ENCODE measurements around the gene KHDRBS1.
A peak's percentile ranks its signal among the peaks of the same experiment; 100 is the strongest.

Gene KHDRBS1

GRCh38 chr1:32028746-32029145 is 15.1 kb downstream of the KHDRBS1 start:
- peak in 1 of 2 donors; percentile 37 for DNase-seq (ENCODE audit: low read depth in 2 of 2)
- TF ChIP-seq CTCF (IDR thresholded peaks at IDR 0.05; ENCODE audit: low read depth, low read length) = no peak
- H3K4me3 ChIP-seq (replicated peaks in 1 of 2; ENCODE audit: low read depth in 2 of 2, low read length in 2 of 2) = no peak overlapping the region

GRCh38 chr1:32031578-32032274 is 18.1 kb downstream of the KHDRBS1 start:
- DNase-seq (ENCODE audit: low read depth in 2 of 2) = peak; percentile 34 to 78
- no peak for TF ChIP-seq CTCF (IDR thresholded peaks at IDR 0.05; ENCODE audit: low read depth, low read length)
- H3K4me3 ChIP-seq (replicated peaks in 1 of 2; ENCODE audit: low read depth in 2 of 2, low read length in 2 of 2) = no peak overlapping the region

- no peak overlapping the region for H3K4me3 ChIP-seq (replicated peaks in 1 of 2; ENCODE audit: low read depth in 2 of 2, low read length in 2 of 2)
- TF ChIP-seq CTCF (IDR thresholded peaks at IDR 0.05; ENCODE audit: low read depth, low read length) = no peak
- no peak for DNase-seq (ENCODE audit: low read depth in 2 of 2)
These were observed 18.6 kb downstream of the KHDRBS1 start for GRCh38 chr1:32032275-32032615.

- no peak for TF ChIP-seq CTCF (IDR thresholded peaks at IDR 0.05; ENCODE audit: low read depth, low read length)
These were observed 21.5 kb downstream of the KHDRBS1 start for GRCh38 chr1:32035119-32035518.

GRCh38 chr1:32040711-32041110 is 27.0 kb downstream of the KHDRBS1 start:
- no peak overlapping the region for H3K4me3 ChIP-seq (replicated peaks in 1 of 2; ENCODE audit: low read depth in 2 of 2, low read length in 2 of 2)
- no peak for TF ChIP-seq CTCF (IDR thresholded peaks at IDR 0.05; ENCODE audit: low read depth, low read length)
- DNase-seq (ENCODE audit: low read depth in 2 of 2) = no peak

More at GRCh38 chr1:32035119-32035518, 21.5 kb downstream of the KHDRBS1 start:
- no peak for DNase-seq (ENCODE audit: low read depth in 2 of 2)
- H3K4me3 ChIP-seq (replicated peaks in 1 of 2; ENCODE audit: low read depth in 2 of 2, low read length in 2 of 2) = no peak overlapping the region

- no peak overlapping the region for H3K4me3 ChIP-seq (replicated peaks in 1 of 2; ENCODE audit: low read depth in 2 of 2, low read length in 2 of 2)
- no peak for TF ChIP-seq CTCF (IDR thresholded peaks at IDR 0.05; ENCODE audit: low read depth, low read length)
- no peak for DNase-seq (ENCODE audit: low read depth in 2 of 2)
These were observed 28.7 kb downstream of the KHDRBS1 start for GRCh38 chr1:32042330-32042729.

- DNase-seq (ENCODE audit: low read depth in 2 of 2) = no peak
- TF ChIP-seq CTCF (IDR thresholded peaks at IDR 0.05; ENCODE audit: low read depth, low read length) = no peak
- H3K4me3 ChIP-seq (replicated peaks in 1 of 2; ENCODE audit: low read depth in 2 of 2, low read length in 2 of 2) = no peak overlapping the region
These were observed 30.6 kb downstream of the KHDRBS1 start for GRCh38 chr1:32044234-32044633.
